Stimulated activated naive CD8-positive, alpha-beta T cell treated with anti-CD3 and anti-CD28 coated beads, Interleukin-15, Interleukin-2, amounts not matched to agents 100 U/mL and 50 U/mL, for 24 hours (primary cell): ENCODE measurements around the gene ZNF43.
A peak's percentile ranks its signal among the peaks of the same experiment; 100 is the strongest.
"Not testable (repeated sequence)": the region's sequence is repeated elsewhere in the genome, so short reads cannot be mapped to it uniquely, and the experiment has no call there.

Source experiments
- ATAC-seq: fragments of 150-1000 bp; cut with Tn5 transposase; one replicate; pipeline ENCODE4 v1.10.0; 2021
- DNase-seq: peaks from one replicate; pipeline ENCODE4 v3.0.0; 2021

Gene ZNF43

GRCh38 chr19:21835810-21836444 is at the start of gene ZNF43:
ZNF43 (minus strand) TSS chr19:21836182; CDS start chr19:21836038, 144 bp downstream.
- peak; percentile 98 for ATAC-seq
- peak; percentile 89 for DNase-seq

GRCh38 chr19:21885516-21885915 is 49.5 kb upstream of the ZNF43 start:
- ATAC-seq = not testable (repeated sequence)

GRCh38 chr19:21884786-21885185 is 48.8 kb upstream of the ZNF43 start:
- not testable (repeated sequence) for DNase-seq, ATAC-seq

More at GRCh38 chr19:21885516-21885915, 49.5 kb upstream of the ZNF43 start:
- DNase-seq = not testable (repeated sequence)

- no peak for DNase-seq
- ATAC-seq = no peak
Measured at GRCh38 chr19:21883516-21883915, 47.5 kb upstream of the ZNF43 start.

- DNase-seq = not testable (repeated sequence)
Measured at GRCh38 chr19:21880761-21881160, 44.8 kb upstream of the ZNF43 start.

GRCh38 chr19:21878646-21879045 is 42.7 kb upstream of the ZNF43 start:
- no peak for ATAC-seq
- DNase-seq = no peak

More at GRCh38 chr19:21880761-21881160, 44.8 kb upstream of the ZNF43 start:
- ATAC-seq = not testable (repeated sequence)

- no peak for DNase-seq
- ATAC-seq = no peak
Measured at GRCh38 chr19:21877976-21878375, 42.0 kb upstream of the ZNF43 start.

- not testable (repeated sequence) for ATAC-seq, DNase-seq
Measured at GRCh38 chr19:21876608-21877007, 40.6 kb upstream of the ZNF43 start.

GRCh38 chr19:21856773-21857514 is 21.0 kb upstream of the ZNF43 start:
- ATAC-seq (no peak), DNase-seq (no peak)

- ATAC-seq (peak; percentile 99), DNase-seq (peak; percentile 90)
Measured at GRCh38 chr19:21851596-21852345, 15.8 kb upstream of the ZNF43 start.

GRCh38 chr19:21850656-21851255 is 14.8 kb upstream of the ZNF43 start:
- peak; percentile 11 for ATAC-seq
- DNase-seq = peak; percentile 19

GRCh38 chr19:21848706-21849105 is 12.7 kb upstream of the ZNF43 start:
- DNase-seq = no peak
- ATAC-seq = no peak

- DNase-seq (no peak), ATAC-seq (no peak)
Measured at GRCh38 chr19:21843081-21843480, 7.1 kb upstream of the ZNF43 start.

GRCh38 chr19:21841488-21842097 is 5.6 kb upstream of the ZNF43 start:
- ATAC-seq = no peak
- DNase-seq = no peak

- DNase-seq (no peak), ATAC-seq (no peak)
Measured at GRCh38 chr19:21841081-21841480, 5.1 kb upstream of the ZNF43 start.

- no peak for ATAC-seq
- DNase-seq = no peak
Measured at GRCh38 chr19:21839976-21840375, 4.0 kb upstream of the ZNF43 start.

GRCh38 chr19:21838646-21839045 is 2.7 kb upstream of the ZNF43 start:
- ATAC-seq (no peak), DNase-seq (no peak)

- DNase-seq (no peak), ATAC-seq (no peak)
Measured at GRCh38 chr19:21835429-21835809, 563 bp downstream of the ZNF43 start.

- ATAC-seq = no peak
- DNase-seq = no peak
Measured at GRCh38 chr19:21833733-21834132, 2.2 kb downstream of the ZNF43 start.

- DNase-seq (no peak), ATAC-seq (no peak)
Measured at GRCh38 chr19:21824679-21825078, 11.3 kb downstream of the ZNF43 start.

GRCh38 chr19:21823224-21823623 is 12.8 kb downstream of the ZNF43 start:
- no peak for ATAC-seq

GRCh38 chr19:21812448-21812847 is 23.5 kb downstream of the ZNF43 start:
- no peak for ATAC-seq
- DNase-seq = no peak

More at GRCh38 chr19:21823224-21823623, 12.8 kb downstream of the ZNF43 start:
- DNase-seq = no peak
